Measurements from ENCODE around the gene GRM8.

The GRM8 gene

DNA sequence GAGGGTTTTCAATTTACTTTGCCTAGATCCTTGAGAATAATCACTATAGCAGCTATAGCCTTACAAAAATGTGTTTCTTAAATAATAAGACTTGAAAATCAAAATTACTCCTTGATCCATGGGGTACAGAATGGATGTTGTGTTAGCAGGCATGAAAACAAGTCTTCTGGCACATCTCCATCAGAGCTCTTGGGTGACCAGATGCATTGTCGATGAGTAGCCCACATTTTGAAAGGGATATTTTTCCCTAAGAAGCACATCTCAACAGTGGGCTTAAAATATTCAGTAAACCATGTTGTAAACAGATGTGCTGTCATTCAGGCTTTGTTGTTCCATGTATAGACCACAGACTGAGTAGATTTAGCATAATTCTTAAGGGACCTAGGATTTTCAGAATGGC is 827.8 kb downstream of the GRM8 start:
- no peak for DNase-seq (ENCODE audit: low read depth)
- H3K4me1 ChIP-seq (ENCODE audit: control insufficient read depth, insufficient read depth, low read length) = no peaks in the 10 kb centered on the region

GRCh38 chr7:126419047-126419446 is 833.7 kb downstream of the GRM8 start:
- Histone ChIP-seq H3K9ac (ENCODE audit: low read length) (no peak overlapping the region), H3K36me3 (ENCODE audit: control insufficient read depth, insufficient read depth, low read length, severe bottlenecking) (no peaks in the 10 kb centered on the region), H3K9me3 (ENCODE audit: control insufficient read depth, low read length) (no peaks in the 10 kb centered on the region), H3K4me3 (ENCODE audit: low read length) (no peak overlapping the region), H3K4me1 (ENCODE audit: control insufficient read depth, insufficient read depth, low read length) (no peaks in the 10 kb centered on the region), H3K27me3 (replicated peaks; ENCODE audit: control insufficient read depth, insufficient read depth, low read length) (no peaks in the 10 kb centered on the region)
- DNase-seq (ENCODE audit: low read depth) = no peak

More for the DNA sequence above, 827.8 kb downstream of the GRM8 start:
- H3K4me3 ChIP-seq (ENCODE audit: low read length) = no peak overlapping the region
- no peaks in the 10 kb centered on the region for H3K9me3 ChIP-seq (ENCODE audit: control insufficient read depth, low read length)
- H3K36me3 ChIP-seq (ENCODE audit: control insufficient read depth, insufficient read depth, low read length, severe bottlenecking) = no peaks in the 10 kb centered on the region
- H3K27me3 ChIP-seq (replicated peaks; ENCODE audit: control insufficient read depth, insufficient read depth, low read length) = no peaks in the 10 kb centered on the region
- no peak overlapping the region for H3K9ac ChIP-seq (ENCODE audit: low read length)

- Histone ChIP-seq H3K9ac (ENCODE audit: low read length) (no peak overlapping the region), H3K9me3 (ENCODE audit: control insufficient read depth, low read length) (no peaks in the 10 kb centered on the region), H3K27me3 (replicated peaks; ENCODE audit: control insufficient read depth, insufficient read depth, low read length) (no peaks in the 10 kb centered on the region), H3K4me1 (ENCODE audit: control insufficient read depth, insufficient read depth, low read length) (no peaks in the 10 kb centered on the region), H3K36me3 (ENCODE audit: control insufficient read depth, insufficient read depth, low read length, severe bottlenecking) (no peaks in the 10 kb centered on the region), H3K4me3 (ENCODE audit: low read length) (no peak overlapping the region)
- DNase-seq (ENCODE audit: low read depth) = no peak
Measured at GRCh38 chr7:126411821-126412383, 840.8 kb downstream of the GRM8 start.

DNA sequence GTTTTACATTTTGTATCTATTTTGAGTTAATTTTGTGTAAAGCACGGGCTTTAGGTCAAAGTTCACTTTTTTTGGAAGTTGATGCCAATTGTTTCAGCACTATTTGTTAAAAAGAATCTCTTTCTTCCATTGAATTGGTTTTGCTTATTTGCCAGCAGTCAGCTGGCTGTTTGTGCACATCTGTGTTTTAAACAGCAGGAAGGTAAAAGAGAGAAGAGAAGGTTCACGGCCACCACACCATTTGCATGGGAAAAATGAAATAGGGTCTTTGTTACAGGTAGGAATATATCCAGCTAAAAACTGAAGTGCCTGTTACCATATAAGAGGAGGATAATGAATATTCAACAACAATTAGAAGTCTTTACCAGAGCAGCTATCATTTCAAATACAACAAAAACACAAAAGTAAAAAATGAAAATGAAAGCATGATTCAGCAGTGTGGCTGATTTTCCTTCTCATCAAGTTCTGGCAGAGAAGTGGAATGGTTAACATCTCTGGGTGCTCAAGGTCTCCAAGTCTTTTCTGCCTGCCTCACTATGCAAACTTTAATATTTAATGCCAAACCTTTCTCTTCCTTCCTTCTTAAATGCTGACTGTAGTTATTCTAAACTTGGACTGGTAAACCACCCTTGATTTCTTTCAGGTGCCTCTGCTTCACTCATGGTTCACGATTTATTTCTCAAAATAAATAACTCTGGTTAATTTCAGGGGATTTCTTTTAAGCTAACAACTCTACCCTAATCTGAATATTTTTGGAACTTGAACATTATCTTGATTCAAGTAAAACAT is 841.5 kb downstream of the GRM8 start:
- Histone ChIP-seq H3K9me3 (ENCODE audit: control insufficient read depth, low read length) (no peaks in the 10 kb centered on the region), H3K27me3 (replicated peaks; ENCODE audit: control insufficient read depth, insufficient read depth, low read length) (no peaks in the 10 kb centered on the region), H3K36me3 (ENCODE audit: control insufficient read depth, insufficient read depth, low read length, severe bottlenecking) (no peaks in the 10 kb centered on the region), H3K9ac (ENCODE audit: low read length) (no peak overlapping the region), H3K4me1 (ENCODE audit: control insufficient read depth, insufficient read depth, low read length) (no peaks in the 10 kb centered on the region), H3K4me3 (ENCODE audit: low read length) (peak overlapping the region; percentile 27)
- no peak for DNase-seq (ENCODE audit: low read depth)

GRCh38 chr7:126403040-126403439 is 849.7 kb downstream of the GRM8 start:
- Histone ChIP-seq H3K9ac (ENCODE audit: low read length) (no peak overlapping the region), H3K4me1 (ENCODE audit: control insufficient read depth, insufficient read depth, low read length) (no peaks in the 10 kb centered on the region), H3K4me3 (ENCODE audit: low read length) (no peak overlapping the region), H3K36me3 (ENCODE audit: control insufficient read depth, insufficient read depth, low read length, severe bottlenecking) (no peaks in the 10 kb centered on the region), H3K27me3 (replicated peaks; ENCODE audit: control insufficient read depth, insufficient read depth, low read length) (no peaks in the 10 kb centered on the region), H3K9me3 (ENCODE audit: control insufficient read depth, low read length) (no peaks in the 10 kb centered on the region)
- DNase-seq (ENCODE audit: low read depth) = no peak

DNA sequence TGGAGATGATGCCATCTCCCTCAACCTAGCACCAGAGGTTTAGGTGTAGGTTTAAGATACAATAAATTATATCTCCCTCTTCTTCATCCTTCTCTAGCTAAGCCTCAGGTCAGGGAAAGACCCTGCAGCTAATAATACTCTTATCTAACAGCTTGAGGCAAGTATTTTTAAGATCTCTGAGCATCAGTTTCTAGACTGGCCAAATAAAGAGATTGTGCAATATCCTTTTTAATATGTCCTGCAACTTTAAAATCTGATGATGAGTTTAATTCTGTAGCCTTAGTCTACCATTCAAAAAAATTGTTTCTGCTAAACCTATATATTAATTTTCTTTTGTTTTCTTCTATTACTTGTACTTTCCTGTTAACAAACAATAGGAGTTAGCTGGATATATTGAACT is 850.8 kb downstream of the GRM8 start:
- no peaks in the 10 kb centered on the region for H3K27me3 ChIP-seq (replicated peaks; ENCODE audit: control insufficient read depth, insufficient read depth, low read length)
- no peak for DNase-seq (ENCODE audit: low read depth)
- H3K9me3 ChIP-seq (ENCODE audit: control insufficient read depth, low read length) = peaks cover 2% of the 10 kb centered on the region
- no peaks in the 10 kb centered on the region for H3K36me3 ChIP-seq (ENCODE audit: control insufficient read depth, insufficient read depth, low read length, severe bottlenecking)
- H3K4me1 ChIP-seq (ENCODE audit: control insufficient read depth, insufficient read depth, low read length) = no peaks in the 10 kb centered on the region
- H3K9ac ChIP-seq (ENCODE audit: low read length) = no peak overlapping the region
- no peak overlapping the region for H3K4me3 ChIP-seq (ENCODE audit: low read length)

- no peak overlapping the region for H3K4me3 ChIP-seq (ENCODE audit: low read length)
- no peak overlapping the region for H3K9ac ChIP-seq (ENCODE audit: low read length)
- no peaks in the 10 kb centered on the region for H3K27me3 ChIP-seq (replicated peaks; ENCODE audit: control insufficient read depth, insufficient read depth, low read length)
- DNase-seq (ENCODE audit: low read depth) = no peak
- H3K36me3 ChIP-seq (ENCODE audit: control insufficient read depth, insufficient read depth, low read length, severe bottlenecking) = no peaks in the 10 kb centered on the region
- H3K4me1 ChIP-seq (ENCODE audit: control insufficient read depth, insufficient read depth, low read length) = no peaks in the 10 kb centered on the region
- peaks cover 3% of the 10 kb centered on the region for H3K9me3 ChIP-seq (ENCODE audit: control insufficient read depth, low read length)
Measured at GRCh38 chr7:126398851-126399529, 853.8 kb downstream of the GRM8 start.

GRCh38 chr7:126398285-126398684 is 854.5 kb downstream of the GRM8 start:
- Histone ChIP-seq H3K9me3 (ENCODE audit: control insufficient read depth, low read length) (peaks cover 3% of the 10 kb centered on the region), H3K27me3 (replicated peaks; ENCODE audit: control insufficient read depth, insufficient read depth, low read length) (no peaks in the 10 kb centered on the region), H3K36me3 (ENCODE audit: control insufficient read depth, insufficient read depth, low read length, severe bottlenecking) (no peaks in the 10 kb centered on the region), H3K9ac (ENCODE audit: low read length) (no peak overlapping the region), H3K4me3 (ENCODE audit: low read length) (no peak overlapping the region), H3K4me1 (ENCODE audit: control insufficient read depth, insufficient read depth, low read length) (no peaks in the 10 kb centered on the region)
- no peak for DNase-seq (ENCODE audit: low read depth)

- no peak overlapping the region for H3K4me3 ChIP-seq (ENCODE audit: low read length)
- DNase-seq (ENCODE audit: low read depth) = no peak
Measured at GRCh38 chr7:126394406-126394805, 858.3 kb downstream of the GRM8 start.

More at GRCh38 chr7:126394406-126394805, 858.3 kb downstream of the GRM8 start:
- Histone ChIP-seq H3K36me3 (ENCODE audit: control insufficient read depth, insufficient read depth, low read length, severe bottlenecking) (no peaks in the 10 kb centered on the region), H3K9me3 (ENCODE audit: control insufficient read depth, low read length) (peaks cover 3% of the 10 kb centered on the region), H3K4me1 (ENCODE audit: control insufficient read depth, insufficient read depth, low read length) (no peaks in the 10 kb centered on the region), H3K9ac (ENCODE audit: low read length) (no peak overlapping the region), H3K27me3 (replicated peaks; ENCODE audit: control insufficient read depth, insufficient read depth, low read length) (no peaks in the 10 kb centered on the region)
